Heart left ventricle (tissue), 16 donors: ENCODE results near the gene CELSR1. TPM values are rescaled to one million over a fixed set of nuclear protein-coding genes. Genes with fewer than 3 reads are reported as not detected.
"Not testable (repeated sequence)": the region's sequence is repeated elsewhere in the genome, so short reads cannot be mapped to it uniquely, and the experiment has no call there.

Experiments
- ATAC-seq, 4 donors: fragments of 200-7000 bp; cut with Tn5 transposase; one replicate each; pipeline ENCODE4 v1.9.1; 2020 to 2022; ENCODE audit warnings: moderate library complexity in 4 of 4, mild to moderate bottlenecking in 3 of 4, moderate number of reproducible peaks in 1 of 4
- DNase-seq, 5 donors: peaks; one replicate each; pipeline ENCODE4 v3.0.0-alpha.2; 2020
- H3K27ac ChIP-seq, 12 donors: fragments of 200-600 bp; sonication (generic) in 4 of 12; one replicate each; pipeline versions ENCODE4 v1.5.0 to v1.8.0; 2016 to 2022; ENCODE audit warnings: mild to moderate bottlenecking in 2 of 12
- H3K27me3 ChIP-seq, 9 donors: fragments of 200-600 bp; sonication (generic) in 2 of 9; one replicate each; pipeline versions ENCODE4 v1.5.1 to v1.8.0; 2016 to 2022; ENCODE audit warnings: mild to moderate bottlenecking in 3 of 9
- H3K36me3 ChIP-seq, 9 donors: fragments of 200-600 bp; sonication (generic) in 2 of 9; one replicate each; pipeline versions ENCODE4 v1.5.0 to v1.8.0; 2018 to 2022; ENCODE audit warnings: mild to moderate bottlenecking in 2 of 9
- H3K4me1 ChIP-seq, 12 donors: fragments of 200-600 bp; sonication (generic) in 4 of 12; one replicate each; pipeline versions ENCODE4 v1.5.0 to v1.8.0; 2016 to 2022; ENCODE audit warnings: mild to moderate bottlenecking in 3 of 12
- H3K4me3 ChIP-seq, 12 donors: fragments of 200-600 bp; sonication (generic) in 4 of 12; one replicate each; pipeline versions ENCODE4 v1.5.0 to v1.8.0; 2017 to 2022; ENCODE audit warnings: mild to moderate bottlenecking in 9 of 12, moderate library complexity in 4 of 12
- H3K9me3 ChIP-seq, 12 donors: fragments of 200-600 bp; sonication (generic) in 4 of 12; one replicate each; pipeline versions ENCODE4 v1.5.0 to v1.8.0; 2016 to 2022; ENCODE audit warnings: mild to moderate bottlenecking in 1 of 12
- POLR2A ChIP-seq, 2 donors: fragments of 450-650 bp; IDR thresholded peaks; one replicate each; pipeline ENCODE4 v1.6.1; 2017; ENCODE audit warnings: antibody characterized with exemption in 2 of 2, mild to moderate bottlenecking in 2 of 2, moderate library complexity in 2 of 2
- WGBS, 4 donors: extraction: QIAGEN DNeasy Blood & Tissue Kit in 2 of 4; methylation state at CpG; one replicate each; pipeline versions ENCODE4 v1.1.5 to v1.1.7; 2013 to 2018; 5-methylcytosine and 5-hydroxymethylcytosine counted together
- intact Hi-C, 10 donors: fragments of 100-400 bp; cut with DNase I; formaldehyde crosslinking; loops; one replicate each; pipeline versions ENCODE4 v1.11.1 to v1.14.2; 2022
- polyA plus RNA-seq, 2 donors: library from polyadenylated mRNA; stranded (reverse); fragments of 200-250 nt; gene quantifications; one replicate each; pipeline ENCODE4 v1.2.3, GENCODE V29; 2013
- total RNA-seq, 9 donors: library from RNA; depleted of rRNA in 2 of 9; stranded (reverse); fragments of >200 nt in 2 of 9; fragmentation: NEBNext Ultra II Directional in 3 of 9; extraction: Animal tissue kit (Norgen Biotek cat#: 25700) in 3 of 9; gene quantifications; one replicate each; pipeline versions ENCODE4 v1.1.0 to v1.2.4, GENCODE V29; 2016 to 2023
- TF ChIP-seq, protein P1 (sequence below), 12 donors: fragments of 200-600 bp; sonication (generic) in 4 of 12; IDR thresholded peaks; one replicate each; pipeline versions ENCODE4 v1.5.0 to v1.8.0; 2018 to 2022; ENCODE audit warnings: antibody characterized with exemption in 12 of 12, mild to moderate bottlenecking in 5 of 12
- donor health status: ischemic (EF 13 %, LVEDD 7.1; RV severe dilation, severe dysfunction).
- donor health status: healthy with polysubstance abuse.
- donor health status: DM: no; HTN: yes; CAD: no.
- donor health status: DM: no; HTN: no; CAD: no.
- donor health status: ischemic (EF 25% LVEDD 6.9; RV normal size, moderate dysfunction).
- donor health status: ischemic (EF 25% LVEDD 5.7; RV mildly dilated, moderate dysfunction).
- donor health status: healthy.
- donor health status: DM: yes; HTN: yes; CAD: no.
- donor health status: ischemic (EF 35%, LVEDD 5.7; RV mildly dilated, moderate dysfunction).
- donor health status: nonischemic (EF 11% LVEDD 7.7; RV severe dilation, severe dysfunction).
- donor health status: DM: yes; HTN: yes; CAD: no.
- donor health status: PGD.
- donor health status: ischemic (EF 29% LVEDD 5.4; RV normal size, mild dysfunction).
- donor health status: nonischemic (EF 23%, LVEDD 6.1; RV moderate dilation, normal function).

Gene CELSR1
- total and polyA plus RNA-seq, 11 donors: 5.9 to 15.8 (median 11.9) TPM

DNA sequence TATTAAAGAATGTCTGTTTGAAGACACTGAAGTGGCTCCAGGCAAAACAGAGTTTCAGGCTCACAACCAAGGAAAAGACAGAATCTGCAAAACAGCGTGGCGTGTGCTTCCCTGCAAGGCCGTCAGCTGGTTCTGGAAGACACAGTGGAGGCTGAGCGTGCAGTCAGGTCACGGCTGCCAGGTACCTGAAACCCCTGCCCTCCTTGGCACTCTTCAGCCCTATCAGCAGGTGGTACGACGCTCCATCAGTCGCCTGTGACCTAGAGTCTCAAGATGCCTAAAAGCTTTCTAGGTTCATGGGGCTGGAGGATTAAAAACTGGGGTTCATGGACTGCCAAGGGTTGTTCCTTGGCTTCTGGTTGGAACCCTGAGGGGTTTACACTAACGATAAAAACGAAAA lies 136.1 kb downstream of the CELSR1 start:
- 83 to 89% (median 85%) methylated on average over 10 of the region's 10 CpGs for WGBS, 4 donors
- no peak for ATAC-seq
- no peak for DNase-seq
- peaks cover 0 to 5% (median 0%) of the 10 kb centered on the region in 9 donors for H3K36me3 ChIP-seq
- H3K4me1 ChIP-seq: peaks cover 0 to 6% (median 0%) of the 10 kb centered on the region in 12 donors
- H3K27ac ChIP-seq: no peak overlapping the region
- intact Hi-C loops: loop anchor here in 1 of 10 donors (10.0 kb wide), 1 partner anchor 47 kb away; no protein-coding TSS in a partner anchor
- no peak overlapping the region for H3K4me3 ChIP-seq
- no peaks in the 10 kb centered on the region for H3K27me3 ChIP-seq
- H3K9me3 ChIP-seq: no peaks in the 10 kb centered on the region
- no peak for TF ChIP-seq POLR2A (IDR thresholded peaks at IDR 0.05)

DNA sequence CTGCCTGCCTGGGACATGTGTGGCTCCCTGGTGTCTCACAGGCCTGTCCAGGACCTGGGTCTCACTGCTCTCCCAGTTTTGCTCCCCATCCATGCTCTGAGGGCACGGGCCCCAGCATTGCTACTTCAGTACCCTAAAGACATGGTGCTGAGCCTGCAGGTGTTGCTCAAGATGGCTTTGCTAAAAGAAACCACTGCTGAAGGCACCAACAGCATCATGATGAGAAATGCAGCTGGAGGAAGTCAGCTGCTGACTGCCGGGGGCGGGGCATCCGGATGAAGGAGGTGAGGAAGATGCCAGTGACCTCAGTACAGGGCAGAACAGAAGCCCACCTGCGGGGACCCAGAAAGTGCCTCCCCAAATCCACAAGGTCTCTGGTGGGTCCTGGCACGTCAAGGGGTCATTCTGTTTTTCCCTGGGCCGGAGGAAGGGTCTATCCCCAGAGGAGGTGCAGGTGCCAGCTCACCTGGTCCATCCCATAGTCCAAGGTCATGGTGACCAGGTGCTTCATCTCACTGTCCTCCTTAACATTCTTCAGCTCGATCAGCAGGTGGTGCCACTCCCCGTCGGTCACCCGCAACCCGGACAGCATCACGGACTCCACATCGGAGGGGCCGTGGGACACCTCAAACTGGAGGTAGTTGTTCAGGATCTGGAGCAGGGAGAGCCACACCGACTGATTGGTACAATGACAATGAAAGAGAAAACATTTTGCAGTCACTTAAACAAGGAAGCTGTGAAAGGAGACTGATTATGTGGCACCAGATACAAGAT lies 138.0 kb downstream of the CELSR1 start:
- no peak for DNase-seq
- WGBS, 4 donors: 75 to 83% (median 79%) methylated on average over 13 to 16 of the region's 16 CpGs
- no peaks in the 10 kb centered on the region for H3K9me3 ChIP-seq
- no peaks in the 10 kb centered on the region for H3K4me1 ChIP-seq
- TF ChIP-seq, protein P1, sequence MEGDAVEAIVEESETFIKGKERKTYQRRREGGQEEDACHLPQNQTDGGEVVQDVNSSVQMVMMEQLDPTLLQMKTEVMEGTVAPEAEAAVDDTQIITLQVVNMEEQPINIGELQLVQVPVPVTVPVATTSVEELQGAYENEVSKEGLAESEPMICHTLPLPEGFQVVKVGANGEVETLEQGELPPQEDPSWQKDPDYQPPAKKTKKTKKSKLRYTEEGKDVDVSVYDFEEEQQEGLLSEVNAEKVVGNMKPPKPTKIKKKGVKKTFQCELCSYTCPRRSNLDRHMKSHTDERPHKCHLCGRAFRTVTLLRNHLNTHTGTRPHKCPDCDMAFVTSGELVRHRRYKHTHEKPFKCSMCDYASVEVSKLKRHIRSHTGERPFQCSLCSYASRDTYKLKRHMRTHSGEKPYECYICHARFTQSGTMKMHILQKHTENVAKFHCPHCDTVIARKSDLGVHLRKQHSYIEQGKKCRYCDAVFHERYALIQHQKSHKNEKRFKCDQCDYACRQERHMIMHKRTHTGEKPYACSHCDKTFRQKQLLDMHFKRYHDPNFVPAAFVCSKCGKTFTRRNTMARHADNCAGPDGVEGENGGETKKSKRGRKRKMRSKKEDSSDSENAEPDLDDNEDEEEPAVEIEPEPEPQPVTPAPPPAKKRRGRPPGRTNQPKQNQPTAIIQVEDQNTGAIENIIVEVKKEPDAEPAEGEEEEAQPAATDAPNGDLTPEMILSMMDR (IDR thresholded peaks at IDR 0.05): no peak
- no peak for TF ChIP-seq POLR2A (IDR thresholded peaks at IDR 0.05)
- peaks cover 0 to 5% (median 0%) of the 10 kb centered on the region in 9 donors for H3K36me3 ChIP-seq
- no peak overlapping the region for H3K4me3 ChIP-seq
- no peak overlapping the region for H3K27ac ChIP-seq
- H3K27me3 ChIP-seq: no peaks in the 10 kb centered on the region
- intact Hi-C loops: loop anchor here in 2 of 10 donors (10.0 kb wide), 2 partner anchors 45 to 125 kb away; no protein-coding TSS in a partner anchor
- no peak for ATAC-seq

DNA sequence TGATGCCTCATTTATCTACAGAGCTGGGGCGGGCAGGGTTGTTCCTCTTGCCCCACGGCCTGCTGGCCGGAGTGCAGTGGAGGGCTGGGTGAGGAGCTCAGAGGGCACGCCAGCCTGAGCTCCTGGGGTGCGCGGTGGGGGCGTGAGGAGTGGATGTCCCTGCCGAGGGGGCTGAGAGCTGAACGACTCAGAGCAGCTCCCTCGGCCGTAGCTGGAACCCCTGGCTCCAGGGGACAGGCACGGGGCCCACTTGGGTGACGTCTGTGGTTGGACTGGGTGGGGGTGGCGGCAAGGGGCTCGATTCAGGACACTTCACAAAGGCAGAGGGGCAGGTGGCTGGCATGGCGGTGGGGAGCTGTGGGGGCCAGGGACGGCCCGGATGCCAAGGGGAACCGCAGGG lies 139.5 kb downstream of the CELSR1 start:
- Histone ChIP-seq H3K9me3 (no peaks in the 10 kb centered on the region), H3K4me3 (no peak overlapping the region), H3K36me3 (peaks cover 0 to 5% (median 0%) of the 10 kb centered on the region in 9 donors), H3K27ac (no peak overlapping the region), H3K27me3 (no peaks in the 10 kb centered on the region), H3K4me1 (no peaks in the 10 kb centered on the region)
- ATAC-seq (no peak), DNase-seq (no peak)
- intact Hi-C loops: loop anchor here in 1 of 10 donors (10.0 kb wide), 1 partner anchor 127 kb away; no protein-coding TSS in a partner anchor
- TF ChIP-seq, protein P1 (IDR thresholded peaks at IDR 0.05): no peak
- TF ChIP-seq POLR2A (IDR thresholded peaks at IDR 0.05): no peak
- 85 to 92% (median 89%) methylated on average over 14 to 19 of the region's 19 CpGs for WGBS, 4 donors

DNA sequence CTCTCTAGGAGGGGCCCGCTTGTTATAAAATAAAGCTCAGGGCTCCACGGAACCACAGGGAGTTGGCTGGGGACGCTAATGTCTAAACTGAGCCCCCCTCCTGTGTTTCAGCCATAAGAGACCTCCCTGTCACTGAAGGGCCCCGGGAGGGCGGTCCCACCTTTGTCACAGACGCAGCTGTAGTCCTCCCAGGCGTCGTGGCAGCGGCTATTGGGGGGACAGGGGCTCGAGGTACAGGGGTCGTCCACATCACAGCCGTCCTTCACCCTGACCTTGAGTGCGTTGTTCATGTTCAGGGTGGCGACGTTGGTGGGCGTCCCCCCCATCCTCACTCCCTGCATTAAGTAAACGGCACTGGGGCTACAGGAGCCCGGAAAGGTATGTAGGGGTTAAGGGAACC lies 139.9 kb downstream of the CELSR1 start:
- peaks cover 0 to 5% (median 0%) of the 10 kb centered on the region in 9 donors for H3K36me3 ChIP-seq
- no peaks in the 10 kb centered on the region for H3K27me3 ChIP-seq
- TF ChIP-seq, protein P1 (IDR thresholded peaks at IDR 0.05): no peak
- no peak for TF ChIP-seq POLR2A (IDR thresholded peaks at IDR 0.05)
- H3K27ac ChIP-seq: no peak overlapping the region
- H3K9me3 ChIP-seq: no peaks in the 10 kb centered on the region
- DNase-seq (no peak), ATAC-seq (no peak)
- no peak overlapping the region for H3K4me3 ChIP-seq
- H3K4me1 ChIP-seq: no peaks in the 10 kb centered on the region
- WGBS, 4 donors: 85 to 89% (median 88%) methylated on average over 14 to 18 of the region's 18 CpGs
- intact Hi-C loops: loop anchor here in 1 of 10 donors (10.0 kb wide), 1 partner anchor 127 kb away; no protein-coding TSS in a partner anchor

DNA sequence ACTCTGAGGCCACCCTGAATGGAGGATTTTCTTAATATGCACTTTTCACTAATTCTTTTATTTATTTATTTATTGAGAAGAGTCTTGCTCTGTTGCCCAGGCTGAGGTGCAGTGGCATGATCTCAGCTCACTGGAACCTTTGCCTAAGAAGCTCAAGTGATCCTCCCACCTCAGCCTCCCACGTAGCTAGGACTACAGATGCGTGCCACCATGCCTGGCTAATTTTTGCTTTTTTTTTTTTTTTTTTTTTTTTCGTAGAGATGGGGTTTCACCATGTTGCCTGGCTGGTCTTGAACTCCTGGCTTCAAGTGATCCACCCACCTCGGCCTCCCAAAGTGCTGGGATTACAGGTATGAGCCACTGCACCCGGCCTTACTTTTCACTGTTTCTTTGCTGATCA lies 140.4 kb downstream of the CELSR1 start:
- not testable (repeated sequence) for ATAC-seq
- 68 to 94% (median 85%) methylated on average over 5 of the region's 5 CpGs for WGBS, 4 donors

More for the DNA sequence above, 140.4 kb downstream of the CELSR1 start:
- H3K36me3 ChIP-seq, H3K27me3 ChIP-seq, DNase-seq, H3K4me3 ChIP-seq, H3K4me1 ChIP-seq, H3K27ac ChIP-seq, H3K9me3 ChIP-seq: not testable (repeated sequence)
- intact Hi-C loops: loop anchor here in 1 of 10 donors (10.0 kb wide), 1 partner anchor 128 kb away; no protein-coding TSS in a partner anchor
